HG03558 (cell line): ENCODE measurements around the gene SGCE.
"Not testable (repeated sequence)": the region's sequence is repeated elsewhere in the genome, so short reads cannot be mapped to it uniquely, and the experiment has no call there.

Source experiments
- ATAC-seq: cut with Tn5 transposase; IDR thresholded peaks from one replicate; pipeline ENCODE4 v1.9.1; 2021; ENCODE audit warnings: moderate number of reproducible peaks; ENCODE audit not compliant: unreplicated experiment; ENCODE audit errors: extremely low read depth

SGCE gene, protein sequence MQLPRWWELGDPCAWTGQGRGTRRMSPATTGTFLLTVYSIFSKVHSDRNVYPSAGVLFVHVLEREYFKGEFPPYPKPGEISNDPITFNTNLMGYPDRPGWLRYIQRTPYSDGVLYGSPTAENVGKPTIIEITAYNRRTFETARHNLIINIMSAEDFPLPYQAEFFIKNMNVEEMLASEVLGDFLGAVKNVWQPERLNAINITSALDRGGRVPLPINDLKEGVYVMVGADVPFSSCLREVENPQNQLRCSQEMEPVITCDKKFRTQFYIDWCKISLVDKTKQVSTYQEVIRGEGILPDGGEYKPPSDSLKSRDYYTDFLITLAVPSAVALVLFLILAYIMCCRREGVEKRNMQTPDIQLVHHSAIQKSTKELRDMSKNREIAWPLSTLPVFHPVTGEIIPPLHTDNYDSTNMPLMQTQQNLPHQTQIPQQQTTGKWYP

DNA sequence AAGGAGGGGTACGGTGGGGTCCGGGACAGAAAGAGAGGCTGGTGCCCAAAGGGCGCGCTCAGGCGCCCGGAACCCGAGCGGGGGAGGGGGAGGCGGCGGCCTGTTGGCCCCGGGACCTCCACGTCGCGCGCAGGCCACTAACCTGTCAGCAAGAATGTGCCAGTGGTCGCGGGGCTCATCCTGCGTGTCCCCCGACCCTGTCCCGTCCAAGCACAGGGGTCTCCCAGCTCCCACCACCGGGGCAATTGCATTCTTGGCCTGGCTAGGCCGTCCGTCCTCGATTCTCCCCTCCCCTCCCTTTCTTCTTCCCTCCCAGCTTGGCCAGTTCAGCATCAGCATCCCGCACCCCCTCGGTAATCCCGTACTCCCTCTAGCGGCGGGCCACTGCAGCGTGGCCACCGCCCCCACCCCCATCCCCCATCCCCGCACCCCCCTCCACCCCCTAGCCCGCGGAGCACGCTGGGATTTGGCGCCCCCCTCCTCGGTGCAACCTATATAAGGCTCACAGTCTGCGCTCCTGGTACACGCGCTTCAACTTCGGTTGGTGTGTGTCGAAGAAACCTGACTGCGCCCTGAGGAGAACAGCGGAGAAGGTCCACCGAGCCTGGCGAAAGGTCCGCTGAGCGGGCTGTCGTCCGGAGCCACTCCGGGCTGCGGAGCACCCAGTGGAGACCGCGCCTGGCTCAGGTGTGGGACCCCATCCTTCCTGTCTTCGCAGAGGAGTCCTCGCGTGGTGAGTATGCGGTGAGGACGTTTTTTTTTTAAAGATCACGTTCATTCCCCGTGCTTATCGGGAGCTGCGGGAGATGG lies at the start of gene SGCE:
Gene SGCE (minus strand): TSS at position 286 of the 810 bp plus-strand sequence. CDS start 35 bp downstream, at position 251.
- ATAC-seq = no peak

GRCh38 chr7:94705155-94706021 lies 49.5 kb upstream of the SGCE start:
- not testable (repeated sequence) for ATAC-seq

- ATAC-seq = no peak
These were observed 45.6 kb upstream of the SGCE start for GRCh38 chr7:94701555-94701973.

DNA sequence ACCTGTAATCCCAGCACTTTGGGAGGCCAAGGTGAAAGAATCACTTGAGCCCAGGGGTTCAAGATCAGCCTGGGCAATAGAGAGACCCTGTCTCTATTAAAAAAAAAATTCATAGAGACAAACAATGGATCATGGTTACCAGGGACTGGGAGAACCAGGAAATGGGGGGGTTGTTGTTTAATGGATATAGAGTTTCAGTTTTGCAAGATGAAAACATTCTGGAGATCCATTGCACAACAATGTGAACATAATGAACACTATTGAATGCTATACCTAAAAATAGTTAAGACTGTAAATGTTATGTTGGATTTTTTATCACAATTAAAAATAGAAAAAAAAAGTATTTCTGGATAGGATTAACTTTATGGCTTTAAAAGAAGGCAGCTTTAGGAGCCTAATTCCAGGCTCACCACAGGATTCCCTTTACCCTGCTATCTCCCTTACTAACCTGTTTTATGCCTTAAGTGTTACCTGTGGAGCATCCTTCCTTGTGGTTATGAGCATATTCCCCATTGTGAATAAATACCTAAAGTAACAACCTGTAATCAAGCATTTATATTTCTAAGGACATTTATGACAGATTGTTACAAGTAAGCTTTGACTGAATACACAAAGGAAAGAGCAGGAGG lies 45.1 kb upstream of the SGCE start:
- ATAC-seq = no peak

GRCh38 chr7:94698275-94698674 lies 42.3 kb upstream of the SGCE start:
- no peak for ATAC-seq

- no peak for ATAC-seq
These were observed 41.4 kb upstream of the SGCE start for GRCh38 chr7:94697035-94697974.

DNA sequence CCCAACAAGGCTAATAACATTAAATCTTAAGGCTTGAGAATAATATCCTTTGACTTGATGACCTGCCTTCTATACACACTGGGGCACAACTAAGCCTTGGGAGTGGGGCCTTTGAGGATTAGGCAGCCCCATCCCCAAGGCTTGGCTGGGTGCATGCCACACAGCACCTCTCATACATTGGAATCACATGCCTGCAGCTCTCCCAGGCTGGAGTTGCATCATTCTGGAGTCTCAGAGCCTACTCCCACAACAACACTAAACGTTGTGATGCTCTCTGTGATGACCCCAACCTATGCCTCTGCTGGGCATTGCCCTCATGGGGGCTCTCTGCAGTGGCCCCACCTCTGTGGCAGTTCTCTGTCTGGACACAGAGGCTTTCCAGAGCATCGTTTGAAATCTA lies 31.9 kb upstream of the SGCE start:
- ATAC-seq = no peak

GRCh38 chr7:94687076-94687475 lies 31.1 kb upstream of the SGCE start:
- ATAC-seq = no peak

DNA sequence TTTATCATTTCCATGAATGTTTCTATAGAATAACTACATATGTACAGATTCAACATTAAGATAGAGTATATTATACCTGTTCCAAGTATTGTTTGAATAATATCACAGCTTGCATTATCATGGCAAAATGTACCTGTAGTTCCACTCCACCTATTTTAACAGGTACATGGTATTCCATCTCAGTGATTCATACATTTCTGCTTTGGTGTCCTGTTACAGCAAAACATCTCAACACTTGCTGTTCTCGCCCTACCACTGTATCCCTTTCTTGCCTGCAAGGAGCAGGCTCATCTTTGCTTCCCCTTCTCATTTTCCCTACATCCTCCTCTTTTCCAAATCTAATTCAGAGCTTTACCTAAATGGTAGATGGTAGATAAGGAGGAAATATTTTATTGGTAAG lies 27.1 kb upstream of the SGCE start:
- no peak for ATAC-seq

- no peak for ATAC-seq
These were observed 23.4 kb upstream of the SGCE start for GRCh38 chr7:94679358-94679757.

- ATAC-seq = no peak
These were observed 20.5 kb upstream of the SGCE start for GRCh38 chr7:94676431-94676830.

- no peak for ATAC-seq
These were observed 19.4 kb upstream of the SGCE start for GRCh38 chr7:94675356-94675755.

DNA sequence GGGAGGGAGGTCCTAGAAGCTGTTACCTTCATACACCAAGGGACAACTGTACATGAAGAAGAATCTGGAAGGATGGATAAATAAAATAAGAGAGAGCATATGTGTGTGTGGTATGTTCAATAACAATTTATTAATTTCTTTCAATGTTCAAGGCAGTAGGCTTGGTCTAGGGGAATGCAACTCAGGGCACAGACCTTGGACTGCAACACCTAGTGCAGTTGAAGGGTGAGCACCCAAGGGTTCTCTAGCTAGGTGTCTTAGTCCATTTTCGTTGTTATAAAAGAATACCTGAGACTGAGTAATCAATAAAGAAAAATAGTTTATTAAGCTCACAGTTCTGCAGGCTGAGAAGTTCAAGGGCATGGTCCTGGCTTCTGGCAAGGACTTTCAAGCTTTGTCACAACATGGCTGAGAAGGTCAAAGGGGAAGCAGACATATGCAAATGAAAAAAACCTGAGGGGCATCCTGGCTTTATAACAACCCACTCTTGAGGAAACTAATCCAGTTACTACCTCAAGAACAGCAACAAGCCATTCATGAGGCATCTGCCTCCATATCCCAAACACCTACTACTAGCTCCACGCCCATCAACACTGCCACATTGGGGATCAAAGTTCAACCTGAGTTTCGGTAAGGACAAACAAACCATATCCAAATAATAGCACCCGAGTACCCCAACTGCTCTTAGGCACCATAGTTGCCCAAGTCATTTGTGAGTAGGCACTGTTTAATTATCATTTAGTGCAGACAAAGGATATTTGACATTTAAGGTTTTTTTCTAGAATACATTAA lies 15.7 kb upstream of the SGCE start:
- ATAC-seq = no peak

DNA sequence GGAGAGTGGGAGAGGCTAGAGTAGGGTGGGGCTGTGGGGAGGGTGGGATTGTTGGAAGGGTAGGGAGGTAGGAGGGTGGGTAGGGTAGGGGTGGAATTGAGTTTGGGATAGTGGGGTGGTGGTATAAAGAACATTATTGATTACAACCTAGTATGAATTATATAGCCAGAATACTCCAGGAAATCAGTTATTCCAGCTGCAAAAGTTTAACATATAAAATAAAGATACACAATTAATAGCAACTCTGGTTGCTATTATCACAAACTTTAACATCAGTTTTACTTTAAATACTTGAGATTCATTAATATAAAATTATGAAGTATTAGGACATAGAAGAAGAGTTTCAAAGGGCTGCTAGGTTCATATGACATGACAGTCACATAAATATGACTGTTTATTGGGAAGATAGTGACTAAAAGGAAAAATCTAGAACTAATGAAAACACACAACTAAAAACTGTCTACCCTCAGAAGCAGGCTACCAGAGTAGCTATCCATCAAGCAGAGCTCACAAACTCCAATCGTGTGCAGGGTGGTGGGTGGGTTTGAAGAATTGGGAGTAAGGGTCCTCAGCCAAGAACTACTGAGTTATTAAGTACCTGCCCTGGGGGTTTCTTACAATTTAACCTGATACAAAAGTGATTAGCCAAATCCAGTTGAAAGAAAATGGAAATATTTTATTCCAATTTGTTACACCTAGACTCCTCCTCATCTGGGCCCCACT lies 14.0 kb upstream of the SGCE start:
- ATAC-seq = no peak

DNA sequence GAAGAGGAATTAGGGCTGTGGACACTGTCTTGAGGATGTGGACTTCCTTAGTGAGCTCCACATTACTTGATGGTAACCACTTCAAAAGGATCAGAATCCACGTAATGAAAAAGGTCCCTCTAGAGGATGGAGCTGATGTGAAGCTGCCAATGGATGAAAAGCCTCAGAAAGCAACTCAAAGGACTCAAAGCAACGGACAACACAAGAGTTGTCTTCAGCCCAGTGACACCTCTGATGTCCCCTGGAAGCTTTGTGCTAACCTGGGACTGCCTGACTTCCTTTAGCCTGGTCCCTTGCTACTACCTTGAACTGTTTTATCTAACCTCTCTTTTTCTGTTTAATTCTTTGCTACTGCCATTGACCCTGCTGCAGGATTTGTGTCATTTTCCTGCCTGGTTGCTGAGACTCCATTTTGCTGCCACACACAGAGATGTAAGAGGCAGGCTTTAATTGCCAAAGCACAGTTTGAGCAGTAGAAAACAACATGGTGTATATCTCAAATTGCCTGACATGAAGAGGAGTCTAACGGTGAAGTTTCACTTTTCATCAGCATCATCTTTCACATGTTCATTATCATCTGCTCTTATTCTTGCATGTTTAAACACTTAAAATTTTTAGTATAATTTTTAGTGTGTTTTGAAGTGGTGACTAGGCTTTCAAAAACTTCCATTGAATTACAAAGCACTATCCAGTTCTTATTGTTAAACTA lies 11.1 kb upstream of the SGCE start:
- no peak for ATAC-seq

DNA sequence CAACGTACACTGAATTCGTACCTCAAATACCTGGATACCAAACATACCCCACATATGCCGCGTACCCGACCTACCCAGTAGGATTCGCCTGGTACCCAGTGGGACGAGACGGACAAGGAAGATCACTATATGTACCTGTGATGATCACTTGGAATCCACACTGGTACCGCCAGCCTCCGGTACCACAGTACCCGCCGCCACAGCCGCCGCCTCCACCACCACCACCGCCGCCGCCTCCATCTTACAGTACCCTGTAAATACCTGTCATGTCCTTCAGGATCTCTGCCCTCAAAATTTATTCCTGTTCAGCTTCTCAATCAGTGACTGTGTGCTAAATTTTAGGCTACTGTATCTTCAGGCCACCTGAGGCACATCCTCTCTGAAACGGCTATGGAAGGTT lies 9.5 kb upstream of the SGCE start:
- ATAC-seq = no peak

GRCh38 chr7:94664023-94664422 lies 8.1 kb upstream of the SGCE start:
- no peak for ATAC-seq
